Measurements from ENCODE around the gene SHD. TPM values are rescaled to one million over a fixed set of nuclear protein-coding genes. Genes with fewer than 3 reads are reported as not detected.
A peak's percentile ranks its signal among the peaks of the same experiment; 100 is the strongest.
"Not testable (repeated sequence)": the region's sequence is repeated elsewhere in the genome, so short reads cannot be mapped to it uniquely, and the experiment has no call there.

The SHD gene
- total RNA-seq, 1 donor = not detected

DNA sequence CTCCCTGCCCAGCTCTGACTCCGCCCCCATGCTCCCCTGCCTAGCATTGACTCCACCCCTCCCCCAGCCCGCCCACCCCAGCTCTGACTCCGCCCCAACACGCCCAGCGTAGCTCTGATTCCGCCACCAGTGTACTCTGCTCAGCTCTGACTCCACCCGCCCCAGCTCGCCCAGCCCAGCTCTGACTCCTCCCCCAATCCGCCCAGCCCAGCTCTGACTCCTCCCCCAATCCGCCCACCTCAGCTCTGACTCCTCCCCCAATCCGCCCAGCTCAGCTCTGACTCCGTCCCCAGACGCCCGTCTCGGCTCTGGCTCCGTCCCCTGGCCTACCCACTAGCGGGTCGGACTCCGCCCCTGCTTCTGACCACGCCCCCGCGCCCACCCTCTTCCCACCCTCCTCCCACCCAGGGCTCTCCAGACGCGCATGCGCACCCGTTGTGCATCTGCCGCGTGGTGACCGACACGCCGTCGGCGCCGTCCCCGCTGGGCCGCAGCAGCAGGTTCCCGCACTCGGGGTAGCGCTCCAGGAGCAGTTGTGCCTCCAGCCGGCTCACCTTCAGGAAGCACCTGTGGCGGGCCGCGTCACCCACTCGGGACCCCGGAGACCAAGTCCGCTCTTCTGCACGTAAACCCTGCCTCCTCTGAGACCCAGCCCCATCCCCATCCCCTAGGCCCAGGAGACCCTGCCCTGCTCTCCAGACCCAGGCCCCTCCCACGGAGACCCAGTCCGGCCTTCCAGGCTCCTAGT lies 49.4 kb downstream of the SHD start:
- peak overlapping the region; percentile 61 for H3K4me3 ChIP-seq (ENCODE audit: low read depth, low read length)
- DNase-seq (ENCODE audit: low read depth) = peak; percentile 96
- TF ChIP-seq, protein P1, sequence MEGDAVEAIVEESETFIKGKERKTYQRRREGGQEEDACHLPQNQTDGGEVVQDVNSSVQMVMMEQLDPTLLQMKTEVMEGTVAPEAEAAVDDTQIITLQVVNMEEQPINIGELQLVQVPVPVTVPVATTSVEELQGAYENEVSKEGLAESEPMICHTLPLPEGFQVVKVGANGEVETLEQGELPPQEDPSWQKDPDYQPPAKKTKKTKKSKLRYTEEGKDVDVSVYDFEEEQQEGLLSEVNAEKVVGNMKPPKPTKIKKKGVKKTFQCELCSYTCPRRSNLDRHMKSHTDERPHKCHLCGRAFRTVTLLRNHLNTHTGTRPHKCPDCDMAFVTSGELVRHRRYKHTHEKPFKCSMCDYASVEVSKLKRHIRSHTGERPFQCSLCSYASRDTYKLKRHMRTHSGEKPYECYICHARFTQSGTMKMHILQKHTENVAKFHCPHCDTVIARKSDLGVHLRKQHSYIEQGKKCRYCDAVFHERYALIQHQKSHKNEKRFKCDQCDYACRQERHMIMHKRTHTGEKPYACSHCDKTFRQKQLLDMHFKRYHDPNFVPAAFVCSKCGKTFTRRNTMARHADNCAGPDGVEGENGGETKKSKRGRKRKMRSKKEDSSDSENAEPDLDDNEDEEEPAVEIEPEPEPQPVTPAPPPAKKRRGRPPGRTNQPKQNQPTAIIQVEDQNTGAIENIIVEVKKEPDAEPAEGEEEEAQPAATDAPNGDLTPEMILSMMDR (IDR thresholded peaks at IDR 0.05; ENCODE audit: insufficient read depth, low read depth, low read length) = no peak

DNA sequence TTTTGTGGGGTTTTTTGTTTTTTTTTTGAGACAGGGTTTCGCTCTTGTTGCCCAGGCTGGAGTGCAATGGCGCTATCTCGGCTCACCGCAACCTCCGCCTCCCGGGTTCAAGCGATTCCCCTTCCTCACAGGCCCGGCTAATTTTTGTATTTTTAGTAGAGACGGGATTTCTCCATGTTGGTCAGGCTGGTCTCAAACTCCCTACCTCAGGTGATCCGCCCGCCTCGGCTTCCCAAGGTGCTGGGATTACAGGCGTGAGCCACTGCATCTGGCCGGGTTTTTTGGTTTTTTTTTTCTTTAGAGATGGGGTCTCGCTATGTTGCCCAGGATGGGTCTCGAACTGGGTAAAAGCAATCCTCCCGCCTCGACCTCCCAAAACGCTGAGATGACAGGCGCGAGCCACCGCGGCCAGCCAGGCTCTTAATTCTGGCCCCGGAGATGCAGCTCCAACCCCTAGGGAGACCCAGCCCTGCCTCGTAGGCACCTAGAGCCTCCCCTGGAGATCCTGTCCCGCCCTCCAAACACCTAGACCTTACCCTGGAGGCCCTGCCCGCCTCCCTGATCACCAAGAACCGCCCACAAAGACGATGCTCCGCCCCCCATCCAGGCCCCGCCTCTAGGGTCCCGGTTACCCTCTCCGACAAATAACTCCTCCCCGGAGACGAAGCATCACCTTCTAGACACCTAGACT lies 50.1 kb downstream of the SHD start:
- DNase-seq (ENCODE audit: low read depth) = not testable (repeated sequence)
- peak overlapping the region; percentile 61 for H3K4me3 ChIP-seq (ENCODE audit: low read depth, low read length)

GRCh38 chr19:4329858-4330257 lies 50.8 kb downstream of the SHD start:
- TF ChIP-seq, protein P1 (IDR thresholded peaks at IDR 0.05; ENCODE audit: insufficient read depth, low read depth, low read length) = no peak
- no peak for DNase-seq (ENCODE audit: low read depth)
- H3K4me3 ChIP-seq (ENCODE audit: low read depth, low read length) = no peak overlapping the region

- DNase-seq (ENCODE audit: low read depth) = no peak
Observed at GRCh38 chr19:4334929-4335570, 56.0 kb downstream of the SHD start.

DNA sequence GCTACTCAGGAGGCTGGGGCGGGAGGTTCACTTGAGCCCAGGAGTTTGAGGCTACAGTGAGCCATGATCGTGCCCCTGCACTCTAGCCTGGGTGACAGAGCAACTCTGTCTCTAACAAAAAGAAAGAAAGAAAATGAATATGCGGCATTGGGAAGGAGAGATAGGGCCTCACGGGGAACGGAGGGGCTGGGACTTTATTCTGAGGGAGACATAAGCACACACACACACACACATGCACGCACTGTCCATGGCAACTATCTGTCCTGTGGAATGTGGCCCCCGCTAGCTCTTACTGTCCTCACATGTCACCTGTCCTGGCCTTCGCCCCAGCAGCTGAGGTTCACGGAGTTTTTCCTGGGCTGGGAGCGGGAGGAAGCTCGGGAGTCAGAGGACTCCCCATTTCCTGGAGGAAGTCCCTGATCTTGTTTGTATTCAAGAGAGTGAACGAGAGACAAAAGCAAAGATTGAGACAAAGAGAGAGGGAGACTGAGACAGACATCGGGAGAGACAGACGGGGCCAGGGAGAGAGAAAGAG lies 58.9 kb downstream of the SHD start:
- TF ChIP-seq, protein P1 (IDR thresholded peaks at IDR 0.05; ENCODE audit: insufficient read depth, low read depth, low read length) = no peak
- peak overlapping the region; percentile 45 for H3K4me3 ChIP-seq (ENCODE audit: low read depth, low read length)
- DNase-seq (ENCODE audit: low read depth) = peak; percentile 12

More at GRCh38 chr19:4334929-4335570, 56.0 kb downstream of the SHD start:
- TF ChIP-seq, protein P1 (IDR thresholded peaks at IDR 0.05; ENCODE audit: insufficient read depth, low read depth, low read length) = no peak
- H3K4me3 ChIP-seq (ENCODE audit: low read depth, low read length) = no peak overlapping the region

- TF ChIP-seq, protein P1 (IDR thresholded peaks at IDR 0.05; ENCODE audit: insufficient read depth, low read depth, low read length) = no peak
- H3K4me3 ChIP-seq (ENCODE audit: low read depth, low read length) = peak within 1 kb of the TSS; percentile 45
- no peak for DNase-seq (ENCODE audit: low read depth)
Observed at GRCh38 chr19:4338441-4339355, 59.6 kb downstream of the SHD start, which contains the start of gene STAP2. STAP2 (minus strand) TSS chr19:4338827; CDS start chr19:4338753, 74 bp downstream.

Other genes starting within 250 kb of the SHD start
- gene ZBTB7A, start 212.4 kb upstream of the SHD start, total RNA-seq = 30.9 and 31.5 TPM in 2 replicates
- 137 and 180 TPM in 2 replicates for gene MAP2K2, start 155.1 kb upstream of the SHD start, total RNA-seq
- gene CREB3L3, start 125.6 kb upstream of the SHD start, total RNA-seq = not detected in 2 replicates
- gene SIRT6, start 96.7 kb upstream of the SHD start, total RNA-seq = 10.4 and 10.6 TPM in 2 replicates
- under 0.01 and 0.43 TPM in 2 replicates for gene ANKRD24, start 96.6 kb upstream of the SHD start, total RNA-seq
- gene EBI3, start 49.7 kb upstream of the SHD start, total RNA-seq = 1.3 TPM in 1 of 2 replicates, not detected in the other
- gene YJU2, start 32.2 kb upstream of the SHD start, total RNA-seq = 13.0 and 19.0 TPM in 2 replicates
- gene TMIGD2, start 23.1 kb downstream of the SHD start, total RNA-seq = not detected in 2 replicates
- gene FSD1, start 25.3 kb downstream of the SHD start, total RNA-seq = 8.6 and 9.3 TPM in 2 replicates
- gene STAP2, start 59.6 kb downstream of the SHD start, total RNA-seq = 9.9 and 10.6 TPM in 2 replicates
- 4.3 and 8.1 TPM in 2 replicates for gene MPND, start 64.3 kb downstream of the SHD start, total RNA-seq
- 65.2 and 72.5 TPM in 2 replicates for gene SH3GL1, start 121.3 kb downstream of the SHD start, total RNA-seq
- gene CHAF1A, start 123.4 kb downstream of the SHD start, total RNA-seq = 9.9 and 11.6 TPM in 2 replicates
- gene UBXN6, start 178.5 kb downstream of the SHD start, total RNA-seq = 104 and 117 TPM in 2 replicates
- 60.9 and 62.2 TPM in 2 replicates for gene HDGFL2, start 193.0 kb downstream of the SHD start, total RNA-seq
- 0.32 and 0.43 TPM in 2 replicates for gene PLIN4, start 239.2 kb downstream of the SHD start, total RNA-seq

All from fibroblast of villous mesenchyme (primary cell).